Trophoblast cell (in vitro differentiated cells and primary cell): ENCODE measurements around the gene BLVRB.
"Not testable (repeated sequence)": the region's sequence is repeated elsewhere in the genome, so short reads cannot be mapped to it uniquely, and the experiment has no call there.

Source experiments
- DNase-seq, 2 donors: peaks; one replicate each; pipeline ENCODE4 v3.0.0-alpha.2; 2016
- H2AFZ ChIP-seq: 2 replicates; pipeline ENCODE4 v1.6.1; 2013; ENCODE audit warnings: low read length, moderate library complexity, mild to moderate bottlenecking; ENCODE audit not compliant: insufficient read depth, poor library complexity
- H2AK5ac ChIP-seq: 2 replicates; pipeline ENCODE4 v1.6.1; 2013; ENCODE audit warnings: mild to moderate bottlenecking, low read length
- H2BK120ac ChIP-seq: 2 replicates; pipeline ENCODE4 v1.6.1; 2013; ENCODE audit warnings: low read length, mild to moderate bottlenecking, moderate library complexity; ENCODE audit not compliant: insufficient read depth, poor library complexity
- H2BK12ac ChIP-seq: 2 replicates; pipeline ENCODE4 v1.6.1; 2013; ENCODE audit warnings: mild to moderate bottlenecking, low read length, moderate library complexity
- H2BK5ac ChIP-seq: 2 replicates; pipeline ENCODE4 v1.6.1; 2013; ENCODE audit warnings: low read length, low read depth, moderate library complexity, mild to moderate bottlenecking; ENCODE audit not compliant: poor library complexity
- H3K14ac ChIP-seq: 2 replicates; pipeline ENCODE4 v1.6.1; 2013; ENCODE audit warnings: mild to moderate bottlenecking, low read length
- H3K18ac ChIP-seq: 2 replicates; pipeline ENCODE4 v1.6.1; 2013; ENCODE audit warnings: mild to moderate bottlenecking, low read length
- H3K23ac ChIP-seq: 2 replicates; pipeline ENCODE4 v1.6.1; 2013; ENCODE audit warnings: low read length
- H3K27ac ChIP-seq: 2 replicates; pipeline ENCODE4 v1.5.1; 2013; ENCODE audit warnings: low read depth, mild to moderate bottlenecking, inconsistent platforms, low read length, moderate library complexity
- H3K27me3 ChIP-seq: 2 replicates; pipeline ENCODE4 v1.6.1; 2013; ENCODE audit warnings: inconsistent platforms, mild to moderate bottlenecking, low read length, moderate library complexity; ENCODE audit not compliant: insufficient read depth
- H3K36me3 ChIP-seq, 2 experiments: 1 replicate in 1 of 2; 2 replicates in 1 of 2; pipeline ENCODE4 v1.6.1; 2013; ENCODE audit warnings: low read length in 2 of 2, mild to moderate bottlenecking in 2 of 2, moderate library complexity in 1 of 2; ENCODE audit not compliant: insufficient read depth in 2 of 2, control insufficient read depth in 1 of 2
- H3K4ac ChIP-seq: 2 replicates; pipeline ENCODE4 v1.6.1; 2013; ENCODE audit warnings: low read depth, mild to moderate bottlenecking, low read length, moderate library complexity
- H3K4me1 ChIP-seq, 2 experiments: 1 replicate in 1 of 2; 2 replicates in 1 of 2; pipeline ENCODE4 v1.6.1; 2013; ENCODE audit warnings: low read length in 2 of 2, mild to moderate bottlenecking in 2 of 2, moderate library complexity in 1 of 2; ENCODE audit not compliant: insufficient read depth in 2 of 2, control insufficient read depth in 1 of 2
- H3K4me2 ChIP-seq: 2 replicates; pipeline ENCODE4 v1.6.1; 2013; ENCODE audit warnings: inconsistent platforms, mild to moderate bottlenecking, low read length, moderate library complexity
- H3K4me3 ChIP-seq: 2 replicates; pipeline ENCODE4 v1.5.1; 2013; ENCODE audit warnings: mild to moderate bottlenecking, low read depth, low read length, inconsistent platforms
- H3K79me1 ChIP-seq: one replicate; pipeline ENCODE4 v1.6.1; 2013; ENCODE audit warnings: low read length
- H3K79me2 ChIP-seq: 2 replicates; pipeline ENCODE4 v1.6.1; 2013; ENCODE audit warnings: low read length, mild to moderate bottlenecking; ENCODE audit not compliant: control insufficient read depth, insufficient read depth, poor library complexity
- H3K9ac ChIP-seq: 2 replicates; pipeline ENCODE4 v1.6.1; 2013; ENCODE audit warnings: mild to moderate bottlenecking, low read length
- H3K9me3 ChIP-seq: 2 replicates; pipeline ENCODE4 v1.6.1; 2013; ENCODE audit warnings: low read depth, mild to moderate bottlenecking, control low read depth, inconsistent platforms, low read length; ENCODE audit not compliant: insufficient read depth
- H4K12ac ChIP-seq: 2 replicates; pipeline ENCODE4 v1.6.1; 2013; ENCODE audit warnings: low read depth, mild to moderate bottlenecking, low read length, moderate library complexity
- H4K8ac ChIP-seq: 2 replicates; pipeline ENCODE4 v1.6.1; 2013; ENCODE audit warnings: low read depth, mild to moderate bottlenecking, low read length, moderate library complexity
- H4K91ac ChIP-seq: one replicate; pipeline ENCODE4 v1.6.1; 2013; ENCODE audit warnings: low read depth, mild to moderate bottlenecking, low read length, moderate library complexity
- WGBS: extraction: QIAGEN DNeasy Blood & Tissue Kit; methylation state at CpG from one replicate; pipeline ENCODE4 v1.1.7; 2013; ENCODE audit warnings: missing lambda C conversion rate; ENCODE audit not compliant: insufficient read length, insufficient coverage; ENCODE audit errors: extremely low coverage; 5-methylcytosine and 5-hydroxymethylcytosine counted together

BLVRB gene

GRCh38 chr19:40432760-40433159, 32.8 kb downstream of the BLVRB start:
- not testable (repeated sequence) for H3K18ac ChIP-seq, H3K4me1 ChIP-seq, H3K14ac ChIP-seq, H3K9ac ChIP-seq, H2AFZ ChIP-seq, H3K36me3 ChIP-seq, H3K4me3 ChIP-seq, H3K27me3 ChIP-seq, H3K9me3 ChIP-seq, H3K79me2 ChIP-seq, H2BK12ac ChIP-seq, H3K23ac ChIP-seq, DNase-seq
- Histone ChIP-seq H4K8ac (peak overlapping the region; percentile 77), H2AK5ac (peak overlapping the region; percentile 29), H4K12ac (peak overlapping the region; percentile 90), H3K4ac (peak overlapping the region; percentile 36), H3K79me1 (peaks cover 15% of the 10 kb centered on the region), H3K27ac (peak overlapping the region; percentile 81), H4K91ac (peak overlapping the region; percentile 74), H3K4me2 (peak overlapping the region; percentile 47), H2BK5ac (peak overlapping the region; percentile 77), H2BK120ac (peak overlapping the region; percentile 38)
- WGBS: no CpG with 5 or more reads among the region's 7 CpGs

- H4K8ac ChIP-seq: no peak overlapping the region
- H2AFZ ChIP-seq: no peak overlapping the region
- no peak overlapping the region for H3K23ac ChIP-seq
- H3K14ac ChIP-seq: no peak overlapping the region
- peaks cover 15% of the 10 kb centered on the region for H3K79me1 ChIP-seq
- no peaks in the 10 kb centered on the region for H3K27me3 ChIP-seq
- no peaks in the 10 kb centered on the region for H3K79me2 ChIP-seq
- no peak overlapping the region for H3K27ac ChIP-seq
- no peak overlapping the region for H2BK5ac ChIP-seq
- no peaks in the 10 kb centered on the region for H3K9me3 ChIP-seq
- no peak overlapping the region for H3K4me2 ChIP-seq
- DNase-seq: no peak
- H4K91ac ChIP-seq: peak overlapping the region; percentile 24
- H3K18ac ChIP-seq: no peak overlapping the region
- H3K4me1 ChIP-seq: peaks cover 4 to 7% of the 10 kb centered on the region in 2 experiments
- H2BK12ac ChIP-seq: no peak overlapping the region
- H2BK120ac ChIP-seq: no peak overlapping the region
- WGBS: no CpG with 5 or more reads among the region's 3 CpGs
- no peak overlapping the region for H3K4ac ChIP-seq
- no peak overlapping the region for H3K9ac ChIP-seq
- H3K4me3 ChIP-seq: no peak overlapping the region
- no peak overlapping the region for H4K12ac ChIP-seq
- no peak overlapping the region for H2AK5ac ChIP-seq
- H3K36me3 ChIP-seq: no peaks in the 10 kb centered on the region
These were observed 33.8 kb downstream of the BLVRB start for GRCh38 chr19:40431698-40432097.

- not testable (repeated sequence) for H3K27me3 ChIP-seq, H3K4ac ChIP-seq, H2BK120ac ChIP-seq, H3K18ac ChIP-seq, DNase-seq, H3K36me3 ChIP-seq, H3K9ac ChIP-seq, H3K9me3 ChIP-seq, H4K12ac ChIP-seq, H3K23ac ChIP-seq, H3K14ac ChIP-seq, H3K27ac ChIP-seq, H4K91ac ChIP-seq, H2BK5ac ChIP-seq, H4K8ac ChIP-seq, H3K4me2 ChIP-seq, H3K4me1 ChIP-seq, H2BK12ac ChIP-seq, H2AFZ ChIP-seq, H3K4me3 ChIP-seq, H2AK5ac ChIP-seq, H3K79me2 ChIP-seq
- H3K79me1 ChIP-seq: peaks cover 22% of the 10 kb centered on the region
- WGBS: no CpG with 5 or more reads among the region's 10 CpGs
These were observed 35.3 kb downstream of the BLVRB start for GRCh38 chr19:40430242-40430641.

DNA sequence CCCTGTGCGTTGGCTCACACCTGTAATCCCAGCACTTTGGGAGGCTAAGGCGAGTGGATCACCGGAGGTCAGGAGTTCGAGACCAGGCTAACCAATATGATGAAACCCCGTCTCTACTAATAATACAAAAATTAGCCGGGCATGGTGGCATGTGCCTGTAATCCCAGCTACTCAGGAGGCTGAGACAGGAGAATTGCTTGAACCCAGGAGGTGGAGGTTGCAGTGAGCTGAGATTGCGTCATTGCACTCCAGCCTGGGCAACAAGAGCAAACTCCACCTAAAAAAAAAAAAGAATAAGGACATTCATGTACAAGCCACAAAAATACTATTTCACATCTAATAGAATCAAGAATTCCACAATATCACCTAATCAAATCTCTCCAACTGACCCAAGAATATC, 37.3 kb downstream of the BLVRB start:
- H3K4me3 ChIP-seq, H3K9me3 ChIP-seq, H2AFZ ChIP-seq, H3K4ac ChIP-seq, H4K12ac ChIP-seq, H4K8ac ChIP-seq, H3K23ac ChIP-seq, H2BK5ac ChIP-seq, H3K27me3 ChIP-seq, DNase-seq, H3K18ac ChIP-seq, H3K4me1 ChIP-seq, H3K14ac ChIP-seq, H2AK5ac ChIP-seq, H3K9ac ChIP-seq, H3K4me2 ChIP-seq, H2BK12ac ChIP-seq, H3K36me3 ChIP-seq, H4K91ac ChIP-seq, H2BK120ac ChIP-seq, H3K27ac ChIP-seq: not testable (repeated sequence)
- Histone ChIP-seq H3K79me2 (peaks cover 12% of the 10 kb centered on the region), H3K79me1 (peaks cover 22% of the 10 kb centered on the region)
- WGBS: no CpG with 5 or more reads among the region's 7 CpGs
